Stimulated activated CD4-positive, alpha-beta T cell treated with anti-CD3 and anti-CD28 coated beads, Interleukin-12 subunit alpha, Interleukin-12 subunit beta, amount 100 ng/mL, for 4 hours (primary cell): ENCODE data around the gene PLCH1.

Experiments
- DNase-seq: peaks from one replicate; pipeline ENCODE4 v3.0.0-alpha.2; 2020

PLCH1 gene

DNA sequence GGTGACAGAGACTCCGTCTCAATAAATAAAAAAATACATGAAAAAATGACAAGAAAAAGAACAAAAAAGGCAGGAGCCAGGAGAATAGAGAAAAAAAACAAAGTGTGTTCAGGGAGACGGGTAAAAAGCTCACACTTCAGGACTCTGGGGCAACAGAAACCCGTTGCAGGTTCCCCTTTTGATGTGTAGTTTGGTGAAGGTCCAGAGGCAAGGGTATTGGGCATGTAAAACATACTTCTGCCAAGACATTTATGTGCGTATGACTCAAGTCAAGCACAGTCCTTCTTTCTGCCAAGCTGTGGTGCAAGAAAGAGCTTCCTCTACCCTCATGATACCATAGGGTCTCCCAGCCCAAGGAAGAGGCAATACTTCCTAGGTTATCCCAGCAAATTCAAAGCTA, 418.0 kb downstream of the PLCH1 start:
- DNase-seq = no peak

DNA sequence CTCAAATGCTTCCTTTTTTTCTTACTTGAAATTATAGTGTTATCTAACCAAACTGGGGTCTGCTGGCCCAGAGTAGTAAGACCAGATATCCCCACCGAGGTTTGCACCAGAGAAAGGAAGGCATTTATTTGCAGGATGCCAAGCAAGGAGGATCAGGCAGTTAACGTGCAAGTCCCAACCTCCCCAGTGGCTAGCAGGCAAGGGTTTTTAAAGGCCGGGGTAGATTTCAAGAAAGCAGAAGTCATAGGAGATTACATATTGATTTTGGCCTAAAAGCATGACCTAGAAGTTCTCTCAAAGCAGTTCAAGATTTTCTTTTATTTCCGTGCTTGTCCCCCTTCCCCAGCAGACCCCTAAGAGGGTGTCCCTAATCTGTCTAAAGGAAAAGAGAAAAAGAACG, 418.6 kb downstream of the PLCH1 start:
- DNase-seq = no peak
